Heart left ventricle (tissue), 16 donors: ENCODE results near the gene PARP15. TPM values are rescaled to one million over a fixed set of nuclear protein-coding genes. Genes with fewer than 3 reads are reported as not detected.

ENCODE experiments used
- ATAC-seq, 4 donors: fragments of 200-7000 bp; cut with Tn5 transposase; one replicate each; pipeline ENCODE4 v1.9.1; 2020 to 2022; ENCODE audit warnings: moderate library complexity in 4 of 4, mild to moderate bottlenecking in 3 of 4, moderate number of reproducible peaks in 1 of 4
- DNase-seq, 5 donors: peaks; one replicate each; pipeline ENCODE4 v3.0.0-alpha.2; 2020
- H3K27ac ChIP-seq, 12 donors: fragments of 200-600 bp; sonication (generic) in 4 of 12; one replicate each; pipeline versions ENCODE4 v1.5.0 to v1.8.0; 2016 to 2022; ENCODE audit warnings: mild to moderate bottlenecking in 2 of 12
- H3K27me3 ChIP-seq, 9 donors: fragments of 200-600 bp; sonication (generic) in 2 of 9; one replicate each; pipeline versions ENCODE4 v1.5.1 to v1.8.0; 2016 to 2022; ENCODE audit warnings: mild to moderate bottlenecking in 3 of 9
- H3K36me3 ChIP-seq, 9 donors: fragments of 200-600 bp; sonication (generic) in 2 of 9; one replicate each; pipeline versions ENCODE4 v1.5.0 to v1.8.0; 2018 to 2022; ENCODE audit warnings: mild to moderate bottlenecking in 2 of 9
- H3K4me1 ChIP-seq, 12 donors: fragments of 200-600 bp; sonication (generic) in 4 of 12; one replicate each; pipeline versions ENCODE4 v1.5.0 to v1.8.0; 2016 to 2022; ENCODE audit warnings: mild to moderate bottlenecking in 3 of 12
- H3K4me3 ChIP-seq, 12 donors: fragments of 200-600 bp; sonication (generic) in 4 of 12; one replicate each; pipeline versions ENCODE4 v1.5.0 to v1.8.0; 2017 to 2022; ENCODE audit warnings: mild to moderate bottlenecking in 9 of 12, moderate library complexity in 4 of 12
- H3K9me3 ChIP-seq, 12 donors: fragments of 200-600 bp; sonication (generic) in 4 of 12; one replicate each; pipeline versions ENCODE4 v1.5.0 to v1.8.0; 2016 to 2022; ENCODE audit warnings: mild to moderate bottlenecking in 1 of 12
- CTCF ChIP-seq, 12 donors: fragments of 200-600 bp; sonication (generic) in 4 of 12; IDR thresholded peaks; one replicate each; pipeline versions ENCODE4 v1.5.0 to v1.8.0; 2018 to 2022; ENCODE audit warnings: antibody characterized with exemption in 12 of 12, mild to moderate bottlenecking in 5 of 12
- POLR2A ChIP-seq, 2 donors: fragments of 450-650 bp; IDR thresholded peaks; one replicate each; pipeline ENCODE4 v1.6.1; 2017; ENCODE audit warnings: antibody characterized with exemption in 2 of 2, mild to moderate bottlenecking in 2 of 2, moderate library complexity in 2 of 2
- WGBS, 4 donors: extraction: QIAGEN DNeasy Blood & Tissue Kit in 2 of 4; methylation state at CpG; one replicate each; pipeline versions ENCODE4 v1.1.5 to v1.1.7; 2013 to 2018; 5-methylcytosine and 5-hydroxymethylcytosine counted together
- intact Hi-C, 10 donors: fragments of 100-400 bp; cut with DNase I; formaldehyde crosslinking; loops; one replicate each; pipeline versions ENCODE4 v1.11.1 to v1.14.2; 2022
- polyA plus RNA-seq, 2 donors: library from polyadenylated mRNA; stranded (reverse); fragments of 200-250 nt; gene quantifications; one replicate each; pipeline ENCODE4 v1.2.3, GENCODE V29; 2013
- total RNA-seq, 9 donors: library from RNA; depleted of rRNA in 2 of 9; stranded (reverse); fragments of >200 nt in 2 of 9; fragmentation: NEBNext Ultra II Directional in 3 of 9; extraction: Animal tissue kit (Norgen Biotek cat#: 25700) in 3 of 9; gene quantifications; one replicate each; pipeline versions ENCODE4 v1.1.0 to v1.2.4, GENCODE V29; 2016 to 2023
- donor health status: ischemic (EF 13 %, LVEDD 7.1; RV severe dilation, severe dysfunction).
- donor health status: healthy with polysubstance abuse.
- donor health status: DM: no; HTN: yes; CAD: no.
- donor health status: DM: no; HTN: no; CAD: no.
- donor health status: ischemic (EF 25% LVEDD 6.9; RV normal size, moderate dysfunction).
- donor health status: ischemic (EF 25% LVEDD 5.7; RV mildly dilated, moderate dysfunction).
- donor health status: healthy.
- donor health status: DM: yes; HTN: yes; CAD: no.
- donor health status: ischemic (EF 35%, LVEDD 5.7; RV mildly dilated, moderate dysfunction).
- donor health status: nonischemic (EF 11% LVEDD 7.7; RV severe dilation, severe dysfunction).
- donor health status: DM: yes; HTN: yes; CAD: no.
- donor health status: PGD.
- donor health status: ischemic (EF 29% LVEDD 5.4; RV normal size, mild dysfunction).
- donor health status: nonischemic (EF 23%, LVEDD 6.1; RV moderate dilation, normal function).

PARP15 gene
- total and polyA plus RNA-seq, 11 donors = 0.21 to 2.9 (median 0.67) TPM

GRCh38 chr3:122586773-122587485, 9.5 kb downstream of the PARP15 start:
- Histone ChIP-seq H3K27ac (no peak overlapping the region), H3K36me3 (no peaks in the 10 kb centered on the region), H3K27me3 (no peaks in the 10 kb centered on the region), H3K4me3 (no peak overlapping the region), H3K4me1 (no peaks in the 10 kb centered on the region), H3K9me3 (peaks cover 0 to 20% (median 10%) of the 10 kb centered on the region in 12 donors)
- no peak for TF ChIP-seq POLR2A (IDR thresholded peaks at IDR 0.05)
- TF ChIP-seq CTCF (IDR thresholded peaks at IDR 0.05) = no peak
- DNase-seq = no peak
- no peak for ATAC-seq
- intact Hi-C loops = no loop called here

GRCh38 chr3:122587572-122587971, 10.1 kb downstream of the PARP15 start:
- intact Hi-C loops = no loop called here
- DNase-seq = no peak
- Histone ChIP-seq H3K27me3 (no peaks in the 10 kb centered on the region), H3K36me3 (no peaks in the 10 kb centered on the region), H3K9me3 (peaks cover 0 to 14% (median 3%) of the 10 kb centered on the region in 12 donors), H3K4me3 (no peak overlapping the region), H3K27ac (no peak overlapping the region), H3K4me1 (no peaks in the 10 kb centered on the region)
- ATAC-seq = no peak
- no peak for TF ChIP-seq CTCF (IDR thresholded peaks at IDR 0.05)
- TF ChIP-seq POLR2A (IDR thresholded peaks at IDR 0.05) = no peak
- 17 to 85% (median 47%) methylated on average over 2 of the region's 2 CpGs for WGBS, 4 donors

- Histone ChIP-seq H3K27ac (no peak overlapping the region), H3K4me1 (no peaks in the 10 kb centered on the region), H3K27me3 (peaks cover 0 to 4% (median 0%) of the 10 kb centered on the region in 9 donors), H3K4me3 (no peak overlapping the region), H3K36me3 (no peaks in the 10 kb centered on the region), H3K9me3 (no peaks in the 10 kb centered on the region)
- DNase-seq (no peak), ATAC-seq (no peak)
- 62 to 76% (median 71%) methylated on average over 5 of the region's 5 CpGs for WGBS, 4 donors
- TF ChIP-seq POLR2A (IDR thresholded peaks at IDR 0.05) (no peak), CTCF (IDR thresholded peaks at IDR 0.05) (no peak)
- intact Hi-C loops = no loop called here
Measured at GRCh38 chr3:122589297-122589696, 11.8 kb downstream of the PARP15 start.

GRCh38 chr3:122590610-122591009, 13.2 kb downstream of the PARP15 start:
- intact Hi-C loops = no loop called here
- Histone ChIP-seq H3K9me3 (no peaks in the 10 kb centered on the region), H3K27me3 (peaks cover 0 to 4% (median 0%) of the 10 kb centered on the region in 9 donors), H3K27ac (no peak overlapping the region), H3K4me3 (no peak overlapping the region), H3K4me1 (no peaks in the 10 kb centered on the region), H3K36me3 (no peaks in the 10 kb centered on the region)
- WGBS, 4 donors = 94 to 96% (median 95%) methylated on average over 2 of the region's 2 CpGs
- TF ChIP-seq CTCF (IDR thresholded peaks at IDR 0.05) (no peak), POLR2A (IDR thresholded peaks at IDR 0.05) (no peak)
- ATAC-seq (no peak), DNase-seq (no peak)
